Tibial nerve (tissue), 4 donors: Measurements from ENCODE around the gene CHSY1.

Source experiments
- CTCF ChIP-seq, 5 experiments: fragments of 200-600 bp in 3 of 5; fragments of 450-650 bp in 2 of 5; sonication (generic) in 3 of 5; IDR thresholded peaks; one replicate each; pipeline ENCODE4 v1.5.1; 2016 to 2019; ENCODE audit warnings: antibody characterized with exemption in 5 of 5, mild to moderate bottlenecking in 3 of 5, moderate library complexity in 2 of 5
- EP300 ChIP-seq, 2 donors: sonication (generic); formaldehyde crosslinking; IDR thresholded peaks; one replicate each; pipeline ENCODE4 v1.6.1; 2017; ENCODE audit warnings: antibody characterized with exemption in 2 of 2, mild to moderate bottlenecking in 1 of 2
- POLR2A ChIP-seq, 2 donors: fragments of 450-650 bp; IDR thresholded peaks; one replicate each; pipeline ENCODE4 v1.6.1; 2017; ENCODE audit warnings: antibody characterized with exemption in 2 of 2, mild to moderate bottlenecking in 2 of 2, moderate library complexity in 2 of 2

GRCh38 chr15:101239724-101240136 lies 12.1 kb downstream of the CHSY1 start:
- TF ChIP-seq CTCF (IDR thresholded peaks at IDR 0.05) (no peak), POLR2A (IDR thresholded peaks at IDR 0.05) (no peak), EP300 (IDR thresholded peaks at IDR 0.05) (no peak)
